B cell (primary cell): ENCODE results near the gene HDAC1.

Source experiments
- EZH2 ChIP-seq: IDR thresholded peaks from 2 replicates; pipeline ENCODE4 v1.6.1; 2012; ENCODE audit warnings: borderline replicate concordance, low read depth, mild to moderate bottlenecking, moderate library complexity, low read length; ENCODE audit not compliant: insufficient read depth, poor library complexity, severe bottlenecking
- TF ChIP-seq, protein P1 (sequence below): fragments of 200-600 bp; IDR thresholded peaks from one replicate; pipeline ENCODE4 v1.8.0; 2022; ENCODE audit warnings: antibody characterized with exemption, mild to moderate bottlenecking

DNA sequence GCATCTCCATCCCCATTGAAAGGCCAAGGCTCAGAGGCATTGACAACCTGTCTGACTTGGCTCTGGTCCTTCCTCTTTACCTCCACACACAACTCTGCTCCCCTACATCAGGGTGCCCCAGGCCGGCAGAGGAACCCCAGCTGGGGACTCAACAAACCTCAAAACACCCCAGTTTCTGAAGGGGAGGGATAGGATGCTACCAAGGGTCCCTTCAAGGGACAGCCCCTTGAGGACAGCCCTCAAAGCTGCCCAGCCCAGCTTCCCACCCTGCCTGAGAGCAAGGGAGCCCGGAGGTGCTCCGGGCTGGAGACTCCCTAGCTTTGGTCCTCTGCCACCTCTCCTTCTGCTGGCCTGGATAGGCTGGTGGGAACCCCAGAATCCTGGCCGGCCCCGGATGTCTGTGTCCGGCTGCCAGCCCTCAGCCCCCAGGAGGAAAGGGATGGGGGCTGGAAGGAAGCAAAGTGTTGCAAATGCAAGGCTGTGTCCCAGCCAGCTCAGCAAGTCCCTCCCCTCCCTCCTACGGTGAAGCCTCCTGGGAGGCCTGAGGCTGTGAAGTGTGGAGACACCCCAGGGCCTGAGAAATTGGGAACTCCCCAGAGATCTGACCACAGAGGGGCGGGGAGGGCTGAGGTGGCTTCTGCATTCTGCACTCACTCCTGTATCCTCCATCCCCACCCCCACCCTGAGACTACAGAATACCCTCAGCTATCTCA is 45.2 kb downstream of the HDAC1 start:
- TF ChIP-seq, protein P1, sequence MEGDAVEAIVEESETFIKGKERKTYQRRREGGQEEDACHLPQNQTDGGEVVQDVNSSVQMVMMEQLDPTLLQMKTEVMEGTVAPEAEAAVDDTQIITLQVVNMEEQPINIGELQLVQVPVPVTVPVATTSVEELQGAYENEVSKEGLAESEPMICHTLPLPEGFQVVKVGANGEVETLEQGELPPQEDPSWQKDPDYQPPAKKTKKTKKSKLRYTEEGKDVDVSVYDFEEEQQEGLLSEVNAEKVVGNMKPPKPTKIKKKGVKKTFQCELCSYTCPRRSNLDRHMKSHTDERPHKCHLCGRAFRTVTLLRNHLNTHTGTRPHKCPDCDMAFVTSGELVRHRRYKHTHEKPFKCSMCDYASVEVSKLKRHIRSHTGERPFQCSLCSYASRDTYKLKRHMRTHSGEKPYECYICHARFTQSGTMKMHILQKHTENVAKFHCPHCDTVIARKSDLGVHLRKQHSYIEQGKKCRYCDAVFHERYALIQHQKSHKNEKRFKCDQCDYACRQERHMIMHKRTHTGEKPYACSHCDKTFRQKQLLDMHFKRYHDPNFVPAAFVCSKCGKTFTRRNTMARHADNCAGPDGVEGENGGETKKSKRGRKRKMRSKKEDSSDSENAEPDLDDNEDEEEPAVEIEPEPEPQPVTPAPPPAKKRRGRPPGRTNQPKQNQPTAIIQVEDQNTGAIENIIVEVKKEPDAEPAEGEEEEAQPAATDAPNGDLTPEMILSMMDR: no peak
- no peak for TF ChIP-seq EZH2
